SW 1271 (cell line): ENCODE measurements around the gene OTX1.

Experiments
- DNase-seq, 2 experiments: peaks; one replicate each; lab custom pipeline; 2025; lab: John Stamatoyannopoulos, UW

Gene OTX1

GRCh38 chr2:63047321-63048279 is 3.0 kb upstream of the OTX1 start:
- DNase-seq, result no peak

DNA sequence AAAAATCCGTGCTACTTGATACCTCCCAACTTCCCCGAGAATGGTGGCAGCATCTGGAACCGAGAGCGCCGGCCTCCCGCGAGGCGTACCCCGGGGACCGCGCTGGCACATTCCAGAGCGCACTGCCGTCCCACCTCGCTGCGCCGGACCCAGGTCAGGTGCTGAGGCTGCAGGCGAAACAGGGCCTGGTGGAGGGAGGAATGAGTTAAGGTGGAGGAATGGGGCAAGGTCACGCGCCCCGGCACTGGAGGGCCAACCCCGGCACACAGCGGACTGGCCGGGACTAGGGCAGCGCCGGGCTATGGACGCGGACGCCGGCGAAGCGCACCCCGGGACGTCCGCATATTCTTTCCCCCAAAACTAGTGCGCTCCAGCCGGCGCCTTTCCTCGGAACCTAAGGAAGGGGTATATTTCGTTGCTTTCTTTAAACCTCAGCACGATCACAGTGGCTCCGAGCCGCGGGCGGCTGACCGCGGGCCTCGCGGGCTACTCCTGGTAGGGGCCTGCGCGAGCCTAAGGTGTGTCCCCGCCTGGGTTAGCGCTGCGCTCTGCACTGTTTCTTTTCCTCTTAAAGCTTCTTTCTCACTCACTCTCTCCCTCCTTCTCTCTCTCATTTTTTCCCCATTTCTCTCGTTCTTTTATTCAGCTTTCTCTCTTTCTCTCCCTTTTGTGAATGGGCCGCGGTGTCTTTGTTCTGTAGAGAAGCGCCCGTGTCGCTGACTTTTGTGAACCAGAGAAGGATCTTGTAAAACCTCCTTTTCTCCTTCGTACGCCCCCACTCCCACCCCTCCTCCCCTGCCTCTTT is 2.1 kb upstream of the OTX1 start:
- DNase-seq, result no peak

- DNase-seq, result no peak
These were observed 1.2 kb upstream of the OTX1 start for GRCh38 chr2:63049211-63049969.

DNA sequence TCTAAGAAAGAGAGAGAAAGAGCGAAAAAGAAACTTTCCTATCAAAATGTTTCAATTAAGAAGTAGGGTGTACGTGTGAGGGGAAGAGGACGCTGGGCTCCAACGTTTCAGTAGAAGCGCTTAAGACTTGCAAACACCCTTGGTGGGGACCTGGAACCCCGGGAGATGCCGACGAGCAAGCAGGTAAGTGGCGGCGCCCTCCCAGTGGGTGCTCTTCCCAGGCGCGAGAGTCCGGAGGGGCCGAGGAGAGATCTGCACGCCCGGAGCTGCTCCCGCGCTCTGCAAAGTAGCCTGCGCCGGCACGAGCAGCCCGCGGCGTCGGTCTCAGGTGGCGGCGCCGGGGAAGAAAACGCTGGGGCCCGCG is 678 bp upstream of the OTX1 start:
- peak in 1 of 2 experiments; percentile 27 for DNase-seq

GRCh38 chr2:63051042-63051794 is 588 bp downstream of the OTX1 start:
- no peak for DNase-seq

DNA sequence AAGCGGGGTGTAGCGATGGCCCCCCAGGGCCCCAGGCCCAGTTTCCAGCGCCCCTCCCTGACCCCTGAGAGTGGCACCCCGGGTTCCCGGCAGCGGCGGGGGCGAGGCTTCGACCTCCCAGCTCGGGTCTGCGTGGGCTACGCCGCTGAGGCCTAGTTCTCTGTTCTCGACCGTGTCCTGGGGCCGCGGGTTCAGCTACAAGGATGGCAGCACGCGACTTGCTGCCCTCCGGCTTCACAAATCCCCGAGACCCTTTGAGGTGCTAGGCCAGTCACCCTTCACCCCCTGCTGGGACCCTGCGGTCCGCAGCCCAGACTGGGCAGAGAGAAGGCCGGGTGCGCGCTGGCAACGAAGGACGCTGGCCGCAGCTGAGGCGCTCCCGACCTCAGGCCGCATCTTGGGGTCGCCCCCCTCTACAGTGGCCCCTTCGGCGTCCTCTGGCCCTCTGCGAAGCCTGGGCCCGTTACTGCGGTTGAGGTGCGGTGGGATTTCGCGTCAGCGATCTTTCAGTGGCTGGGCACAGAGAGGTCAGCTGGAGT is 1.2 kb downstream of the OTX1 start:
- no peak for DNase-seq

DNA sequence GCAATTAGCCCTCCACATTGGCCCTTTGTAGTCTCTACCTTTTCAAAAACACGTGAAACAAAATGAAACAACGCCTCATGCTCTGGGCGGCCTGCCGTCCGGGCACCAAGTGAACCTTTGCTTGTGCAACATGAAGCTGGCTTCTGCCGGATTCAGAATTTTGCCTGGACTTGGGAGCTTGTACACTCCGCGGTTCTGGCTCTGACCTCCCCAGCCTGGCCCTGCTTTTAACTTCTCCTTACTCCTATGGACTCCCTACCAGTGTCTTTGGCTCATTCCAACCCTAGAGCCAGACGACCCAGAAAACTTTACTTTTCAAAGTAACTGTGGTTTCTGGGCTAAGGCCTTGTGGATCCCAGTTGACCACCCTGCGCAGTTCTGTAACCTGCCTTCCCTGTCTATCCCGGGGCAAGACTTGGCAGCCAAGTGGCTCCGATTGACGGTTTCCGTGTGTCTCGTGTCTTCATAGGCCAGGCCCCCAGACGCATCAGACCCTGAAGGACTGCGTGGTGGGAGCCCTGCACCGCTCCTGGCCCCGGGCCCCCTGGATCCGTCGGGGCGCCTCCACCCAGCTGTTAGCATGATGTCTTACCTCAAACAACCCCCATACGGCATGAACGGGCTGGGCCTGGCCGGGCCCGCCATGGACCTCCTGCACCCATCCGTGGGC is 1.9 kb downstream of the OTX1 start:
- no peak for DNase-seq

DNA sequence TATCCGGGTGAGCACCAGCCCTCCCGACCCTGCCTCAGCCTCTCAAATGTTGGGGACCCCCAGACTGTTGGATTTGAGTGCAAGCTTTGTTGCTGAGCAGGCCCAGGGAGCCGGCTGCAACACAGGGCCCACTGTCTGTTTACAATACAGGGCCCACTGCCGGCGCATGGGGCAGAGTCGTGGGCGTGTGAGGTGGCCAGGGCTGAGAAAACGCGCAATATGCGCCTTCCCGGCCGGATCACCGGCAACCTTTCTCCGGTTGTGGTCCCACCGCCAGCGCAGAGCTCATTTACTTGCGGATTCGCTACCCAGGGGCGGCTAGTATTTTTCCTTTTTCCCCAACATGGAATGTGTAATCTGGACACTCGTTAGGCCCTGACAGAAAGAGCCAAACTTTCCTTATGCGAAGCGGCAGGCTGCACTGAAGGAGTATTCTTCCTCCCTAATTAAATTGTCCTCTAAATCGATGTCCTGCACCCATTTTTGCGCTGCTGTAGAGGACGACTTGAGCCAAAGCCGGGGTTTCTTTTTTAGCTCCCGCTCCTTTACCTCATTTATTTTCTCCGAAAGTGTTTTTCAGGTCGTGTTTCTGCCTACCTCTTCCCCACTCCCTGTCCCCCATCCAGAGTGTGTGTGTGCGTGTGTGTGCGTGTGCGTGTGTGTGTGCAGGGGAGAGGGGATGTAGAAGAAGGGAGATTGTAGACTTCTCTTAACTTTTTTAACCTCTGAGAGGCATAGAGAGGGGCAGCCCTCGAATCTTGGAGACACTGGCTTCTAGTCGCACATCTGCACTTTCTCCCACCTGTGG is 2.7 kb downstream of the OTX1 start:
- DNase-seq, result no peak

DNA sequence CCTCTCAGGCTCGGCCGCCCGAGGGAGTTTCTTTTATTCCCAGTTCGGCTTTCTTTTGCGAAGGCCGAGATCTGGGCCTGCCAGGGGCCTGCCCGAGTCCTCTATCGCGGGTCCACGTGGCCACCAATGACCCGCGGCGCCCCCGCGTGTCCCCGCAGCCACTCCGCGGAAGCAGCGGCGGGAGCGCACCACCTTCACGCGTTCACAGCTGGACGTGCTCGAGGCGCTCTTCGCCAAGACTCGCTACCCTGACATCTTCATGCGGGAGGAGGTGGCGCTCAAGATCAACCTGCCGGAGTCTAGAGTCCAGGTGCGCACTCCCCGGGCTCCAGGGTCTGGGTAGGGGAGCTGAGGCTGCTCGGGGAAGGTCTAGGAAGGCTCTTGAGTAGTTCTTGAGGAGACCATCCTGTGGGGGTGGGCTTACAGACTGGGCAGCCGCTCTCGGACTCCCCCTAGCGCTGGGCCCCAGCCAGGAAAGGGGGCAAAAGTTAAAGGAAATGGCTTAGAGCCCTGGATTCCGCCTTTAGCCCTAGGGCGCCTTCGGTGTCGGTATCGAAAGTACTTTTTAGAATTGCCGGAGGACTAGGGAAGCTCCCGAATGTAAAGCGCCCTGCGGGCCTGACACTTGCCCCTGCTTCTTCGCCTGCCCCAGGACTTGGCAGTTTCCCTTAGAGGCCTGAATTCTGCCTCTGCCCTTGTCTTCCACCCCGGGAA is 3.4 kb downstream of the OTX1 start:
- no peak for DNase-seq

DNA sequence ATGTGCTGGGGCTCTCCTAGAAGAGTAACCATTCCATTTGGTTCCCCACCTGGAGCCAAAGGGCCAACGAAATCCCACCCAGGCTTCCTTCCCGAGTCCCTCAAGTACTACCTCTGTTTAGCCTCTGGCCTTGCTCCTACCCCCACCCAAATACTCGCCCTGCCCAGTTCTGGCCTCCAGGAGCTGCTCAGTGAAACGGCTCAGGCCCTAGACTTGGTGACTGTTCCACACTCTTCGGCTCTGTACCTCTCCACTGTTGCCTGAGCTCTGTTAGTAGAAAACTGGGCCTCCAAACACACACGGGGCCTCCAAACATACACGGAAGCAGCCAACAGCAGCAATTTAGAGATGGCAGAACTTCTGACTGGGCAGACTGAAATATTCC is 4.2 kb downstream of the OTX1 start:
- no peak for DNase-seq

- DNase-seq, result no peak
These were observed 4.8 kb downstream of the OTX1 start for GRCh38 chr2:63055226-63056106.

GRCh38 chr2:63056107-63057050 is 5.7 kb downstream of the OTX1 start:
- no peak for DNase-seq

- no peak for DNase-seq
These were observed 6.9 kb downstream of the OTX1 start for GRCh38 chr2:63057249-63058143.

GRCh38 chr2:63058144-63058920 is 7.7 kb downstream of the OTX1 start:
- DNase-seq, result no peak
